Measurements from ENCODE around the gene ATP2B1. TPM values are rescaled to one million over a fixed set of nuclear protein-coding genes. Genes with fewer than 3 reads are reported as not detected.
"Not testable (repeated sequence)": the region's sequence is repeated elsewhere in the genome, so short reads cannot be mapped to it uniquely, and the experiment has no call there.

ATP2B1 gene
- 10 to 100 TPM; 24.8 to 60.3 (median 33.0) TPM for total RNA-seq
- polyA plus RNA-seq: 10 to 100 TPM in 1 of 2 donors, 1 to 10 TPM in 1; 9.0 to 17.5 TPM
- long read RNA-seq, donor 1, partial matches to known transcripts: 104 of 108 reads
- long read RNA-seq, donor 1, other reads (novel, unspliced or antisense): 4 of 108 reads
- long read RNA-seq, donor 2, partial matches to known transcripts: 75 of 80 reads
- long read RNA-seq, donor 2, other reads (novel, unspliced or antisense): 0 of 80 reads
- long read RNA-seq, donor 3, full-length matches to known transcripts: 4 of 33 reads
- long read RNA-seq, donor 3, partial matches to known transcripts: 14 of 33 reads
- long read RNA-seq, donor 3, other reads (novel, unspliced or antisense): 15 of 33 reads

DNA sequence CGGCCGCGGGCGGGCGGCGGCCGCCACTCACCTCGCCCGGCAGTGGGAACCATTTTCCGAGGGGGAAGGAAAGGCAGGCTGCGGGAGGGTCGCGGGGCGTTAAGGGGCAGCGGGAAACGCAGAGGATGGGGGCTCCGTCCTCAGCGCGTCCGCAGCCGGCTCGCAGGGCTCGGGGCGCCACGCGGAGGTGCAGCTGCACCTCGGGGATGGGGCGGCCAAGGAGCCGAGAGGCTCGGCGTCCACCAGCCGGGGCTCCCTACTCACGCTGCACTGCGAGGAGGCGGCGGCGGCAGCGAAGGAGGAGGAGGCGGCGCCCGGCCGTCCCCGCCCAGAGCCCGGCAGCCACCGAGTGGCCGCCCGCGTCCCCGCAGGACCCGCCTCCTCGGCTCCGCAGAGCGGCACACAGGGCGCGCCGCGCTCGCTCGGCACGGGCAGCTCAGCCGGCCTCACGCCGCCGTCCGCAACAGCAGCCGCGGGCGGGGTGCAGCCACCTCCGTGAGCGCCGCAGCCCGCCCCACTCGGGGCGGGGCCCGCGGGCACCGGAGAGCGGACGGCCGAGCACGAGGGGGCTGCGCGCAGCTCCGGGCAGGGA is at the start of gene ATP2B1:
Gene ATP2B1 (minus strand): TSS at position 274 of the 592 bp plus-strand sequence. CDS start 52,952 bp downstream, outside the sequence.
- WGBS, 3 donors: 0 to 2% (median 1%) methylated on average over 44 to 84 of the region's 84 CpGs
- intact Hi-C loops (cut with DNase I): loop anchor here in 1 of 4 donors (10.0 kb wide), 1 partner anchor 236 kb away; no protein-coding TSS in a partner anchor
- H3K4me3 ChIP-seq: peak within 1 kb of the TSS; percentile 96
- H3K27me3 ChIP-seq: no peaks in the 10 kb centered on the region
- H3K9me3 ChIP-seq: no peaks in the 10 kb centered on the region
- peak within 1 kb of the TSS; percentile 95 to 98 for H3K27ac ChIP-seq
- peak; percentile 47 for TF ChIP-seq POLR2A (IDR thresholded peaks at IDR 0.05)
- peak in 1 of 3 donors; percentile 11 for TF ChIP-seq CTCF (IDR thresholded peaks at IDR 0.05)
- TF ChIP-seq EP300 (IDR thresholded peaks at IDR 0.05): no peak
- H3K36me3 ChIP-seq: no peaks in the 10 kb centered on the region
- no peaks in the 10 kb centered on the region for H3K4me1 ChIP-seq (ENCODE audit: insufficient read depth)
- DNase-seq: peak; percentile 78 to 90 (median 84)

DNA sequence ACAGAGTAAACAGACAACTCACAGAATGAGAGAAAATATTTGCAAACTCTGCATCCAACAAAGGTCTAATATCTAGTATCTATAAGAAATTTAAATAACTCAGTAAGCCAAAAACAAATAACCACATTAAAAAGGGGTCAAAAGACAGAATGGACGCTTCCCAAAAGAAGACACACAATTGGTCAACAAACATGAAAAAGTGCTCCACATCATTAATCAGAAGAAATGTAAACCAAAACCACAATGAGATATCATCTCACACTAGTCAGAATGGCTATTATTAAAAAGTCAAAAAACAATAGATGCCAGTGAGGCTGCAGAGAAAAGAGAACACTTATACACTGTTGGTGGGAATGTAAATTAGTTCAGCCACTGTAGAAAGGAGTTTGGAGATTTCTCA is 49.3 kb upstream of the ATP2B1 start:
- H3K9me3 ChIP-seq; H3K4me3 ChIP-seq; H3K27ac ChIP-seq; DNase-seq; H3K36me3 ChIP-seq; H3K4me1 ChIP-seq (ENCODE audit: insufficient read depth); intact Hi-C loops (cut with DNase I); H3K27me3 ChIP-seq: not testable (repeated sequence)
- 33 to 50% (median 43%) methylated on average over 1 of the region's 1 CpG for WGBS, 3 donors

DNA sequence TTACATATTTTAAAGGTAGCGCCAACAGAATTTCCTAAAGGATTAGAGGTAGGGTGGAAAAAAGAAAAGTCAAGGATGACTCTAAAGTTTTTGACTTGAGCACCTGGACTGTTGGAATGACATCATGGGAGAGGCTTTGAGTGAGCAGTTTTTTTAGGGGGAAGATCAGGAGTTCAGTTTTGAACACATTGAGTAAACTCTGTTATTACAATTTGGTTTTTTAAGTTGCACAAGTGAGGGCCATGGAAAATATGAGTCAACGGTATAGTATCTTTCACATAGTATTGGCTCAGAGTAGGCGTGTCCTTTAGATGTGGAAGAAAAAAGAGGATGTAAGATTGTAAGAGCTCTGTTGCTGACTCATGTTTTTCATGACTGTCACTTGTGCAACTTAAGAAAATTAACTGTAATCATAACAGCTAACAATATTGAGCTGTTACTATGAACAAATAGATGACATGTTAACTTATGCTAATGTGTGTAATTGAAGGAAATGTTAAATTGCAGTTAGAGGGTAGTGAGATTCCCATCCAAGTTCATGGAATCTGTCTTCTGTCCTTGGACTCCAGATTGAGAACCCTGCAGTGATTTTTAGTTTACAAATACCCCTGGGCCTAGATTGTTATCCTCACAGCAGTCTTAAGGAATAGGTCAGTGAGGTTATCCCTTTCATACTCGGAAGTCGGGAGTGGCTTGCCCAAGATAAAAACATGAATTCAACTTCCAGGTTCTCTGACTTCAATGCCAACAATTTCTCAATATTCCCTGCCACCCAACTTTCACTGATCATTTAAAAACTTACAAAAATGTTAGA is 48.2 kb upstream of the ATP2B1 start:
- Histone ChIP-seq H3K27me3 (no peaks in the 10 kb centered on the region), H3K4me1 (ENCODE audit: insufficient read depth) (no peaks in the 10 kb centered on the region), H3K27ac (no peak overlapping the region), H3K36me3 (no peaks in the 10 kb centered on the region), H3K9me3 (no peaks in the 10 kb centered on the region), H3K4me3 (no peak overlapping the region)
- intact Hi-C loops (cut with DNase I): no loop called here
- whole genome bisulfite sequencing, 3 donors: 58 to 82% (median 77%) methylated on average over 5 of the region's 5 CpGs
- no peak for TF ChIP-seq CTCF (IDR thresholded peaks at IDR 0.05)
- TF ChIP-seq EP300 (IDR thresholded peaks at IDR 0.05): no peak
- TF ChIP-seq POLR2A (IDR thresholded peaks at IDR 0.05): no peak
- no peak for DNase-seq

DNA sequence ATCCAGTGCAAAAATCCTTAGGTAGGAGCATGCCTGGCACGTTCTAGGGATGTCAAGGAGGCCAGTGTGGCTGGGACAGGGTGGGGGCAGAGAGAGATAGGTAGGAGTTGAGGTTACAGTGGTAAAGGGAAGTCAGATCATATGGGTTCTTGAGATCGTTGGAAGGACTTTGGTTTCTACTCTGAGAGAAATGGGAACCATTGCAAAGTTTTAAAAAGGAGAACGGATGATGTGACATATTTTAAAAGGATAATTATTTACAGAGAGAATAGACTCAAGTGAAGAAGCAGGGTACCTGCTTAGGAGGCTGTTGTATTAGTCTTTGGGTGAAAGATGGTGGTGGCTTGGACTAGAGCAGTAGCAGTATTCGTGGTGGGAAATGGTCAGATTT is 47.6 kb upstream of the ATP2B1 start:
- Histone ChIP-seq H3K4me3 (no peak overlapping the region), H3K27ac (no peak overlapping the region), H3K27me3 (no peaks in the 10 kb centered on the region), H3K9me3 (no peaks in the 10 kb centered on the region), H3K36me3 (no peaks in the 10 kb centered on the region), H3K4me1 (ENCODE audit: insufficient read depth) (no peaks in the 10 kb centered on the region)
- WGBS, 3 donors: 88 to 93% (median 93%) methylated on average over 4 of the region's 4 CpGs
- no peak for TF ChIP-seq EP300 (IDR thresholded peaks at IDR 0.05)
- no peak for TF ChIP-seq CTCF (IDR thresholded peaks at IDR 0.05)
- no peak for TF ChIP-seq POLR2A (IDR thresholded peaks at IDR 0.05)
- no peak for DNase-seq
- intact Hi-C loops (cut with DNase I): no loop called here
